ENCODE results near the gene MBD5.

The MBD5 gene

GRCh38 chr2:148046802-148047201 lies 25.9 kb downstream of the MBD5 start:
- Histone ChIP-seq H3K4me3 (ENCODE audit: low read depth in 1 of 5, low read length in 5 of 5) (no peak overlapping the region), H3K9me3 (ENCODE audit: control insufficient read depth in 5 of 5, low read length in 5 of 5) (no peaks in the 10 kb centered on the region), H3K4me1 (ENCODE audit: control insufficient read depth in 5 of 5, insufficient read depth in 5 of 5, low read length in 5 of 5) (no peaks in the 10 kb centered on the region), H3K36me3 (ENCODE audit: control insufficient read depth in 5 of 5, insufficient read depth in 5 of 5, low read length in 5 of 5) (peaks cover 0 to 2% (median 0%) of the 10 kb centered on the region in 5 donors), H3K27me3 (ENCODE audit: control insufficient read depth in 5 of 5, insufficient read depth in 4 of 5, low read length in 5 of 5) (no peaks in the 10 kb centered on the region), H3K27ac (ENCODE audit: low read depth, low read length) (no peak overlapping the region), H3K9ac (ENCODE audit: low read length in 5 of 5) (no peak overlapping the region)

- no peak overlapping the region for H3K27ac ChIP-seq (ENCODE audit: low read depth, low read length)
- no peak overlapping the region for H3K9ac ChIP-seq (ENCODE audit: low read length in 5 of 5)
- peaks cover 0 to 5% (median 0%) of the 10 kb centered on the region in 5 donors for H3K9me3 ChIP-seq (ENCODE audit: control insufficient read depth in 5 of 5, low read length in 5 of 5)
- no peak overlapping the region for H3K4me3 ChIP-seq (ENCODE audit: low read depth in 1 of 5, low read length in 5 of 5)
- peaks cover 0 to 5% (median 0%) of the 10 kb centered on the region in 5 donors for H3K36me3 ChIP-seq (ENCODE audit: control insufficient read depth in 5 of 5, insufficient read depth in 5 of 5, low read length in 5 of 5)
- no peaks in the 10 kb centered on the region for H3K4me1 ChIP-seq (ENCODE audit: control insufficient read depth in 5 of 5, insufficient read depth in 5 of 5, low read length in 5 of 5)
- H3K27me3 ChIP-seq (ENCODE audit: control insufficient read depth in 5 of 5, insufficient read depth in 4 of 5, low read length in 5 of 5), result no peaks in the 10 kb centered on the region
These were observed 27.8 kb downstream of the MBD5 start for GRCh38 chr2:148048475-148049221.

- Histone ChIP-seq H3K27ac (ENCODE audit: low read depth, low read length) (no peak overlapping the region), H3K9me3 (ENCODE audit: control insufficient read depth in 5 of 5, low read length in 5 of 5) (peaks cover 0 to 5% (median 0%) of the 10 kb centered on the region in 5 donors), H3K4me3 (ENCODE audit: low read depth in 1 of 5, low read length in 5 of 5) (no peak overlapping the region), H3K4me1 (ENCODE audit: control insufficient read depth in 5 of 5, insufficient read depth in 5 of 5, low read length in 5 of 5) (no peaks in the 10 kb centered on the region), H3K9ac (ENCODE audit: low read length in 5 of 5) (no peak overlapping the region), H3K36me3 (ENCODE audit: control insufficient read depth in 5 of 5, insufficient read depth in 5 of 5, low read length in 5 of 5) (peaks cover 0 to 7% (median 0%) of the 10 kb centered on the region in 5 donors), H3K27me3 (ENCODE audit: control insufficient read depth in 5 of 5, insufficient read depth in 4 of 5, low read length in 5 of 5) (no peaks in the 10 kb centered on the region)
These were observed 28.4 kb downstream of the MBD5 start for GRCh38 chr2:148049284-148049683.

GRCh38 chr2:148052687-148053086 lies 31.8 kb downstream of the MBD5 start:
- H3K9ac ChIP-seq (ENCODE audit: low read length in 5 of 5), result no peak overlapping the region
- peaks cover 0 to 10% (median 0%) of the 10 kb centered on the region in 5 donors for H3K36me3 ChIP-seq (ENCODE audit: control insufficient read depth in 5 of 5, insufficient read depth in 5 of 5, low read length in 5 of 5)
- peaks cover 0 to 5% (median 0%) of the 10 kb centered on the region in 5 donors for H3K9me3 ChIP-seq (ENCODE audit: control insufficient read depth in 5 of 5, low read length in 5 of 5)
- H3K27me3 ChIP-seq (ENCODE audit: control insufficient read depth in 5 of 5, insufficient read depth in 4 of 5, low read length in 5 of 5), result no peaks in the 10 kb centered on the region
- no peak overlapping the region for H3K4me3 ChIP-seq (ENCODE audit: low read depth in 1 of 5, low read length in 5 of 5)
- no peaks in the 10 kb centered on the region for H3K4me1 ChIP-seq (ENCODE audit: control insufficient read depth in 5 of 5, insufficient read depth in 5 of 5, low read length in 5 of 5)
- H3K27ac ChIP-seq (ENCODE audit: low read depth, low read length), result no peak overlapping the region

- Histone ChIP-seq H3K27ac (ENCODE audit: low read depth, low read length) (no peak overlapping the region), H3K4me3 (ENCODE audit: low read depth in 1 of 5, low read length in 5 of 5) (no peak overlapping the region), H3K27me3 (ENCODE audit: control insufficient read depth in 5 of 5, insufficient read depth in 4 of 5, low read length in 5 of 5) (no peaks in the 10 kb centered on the region), H3K4me1 (ENCODE audit: control insufficient read depth in 5 of 5, insufficient read depth in 5 of 5, low read length in 5 of 5) (no peaks in the 10 kb centered on the region), H3K36me3 (ENCODE audit: control insufficient read depth in 5 of 5, insufficient read depth in 5 of 5, low read length in 5 of 5) (peaks cover 0 to 7% (median 0%) of the 10 kb centered on the region in 5 donors), H3K9ac (ENCODE audit: low read length in 5 of 5) (no peak overlapping the region), H3K9me3 (ENCODE audit: control insufficient read depth in 5 of 5, low read length in 5 of 5) (no peaks in the 10 kb centered on the region)
These were observed 37.8 kb downstream of the MBD5 start for GRCh38 chr2:148058641-148059040.

- Histone ChIP-seq H3K4me1 (ENCODE audit: control insufficient read depth in 5 of 5, insufficient read depth in 5 of 5, low read length in 5 of 5) (no peaks in the 10 kb centered on the region), H3K36me3 (ENCODE audit: control insufficient read depth in 5 of 5, insufficient read depth in 5 of 5, low read length in 5 of 5) (no peaks in the 10 kb centered on the region), H3K9me3 (ENCODE audit: control insufficient read depth in 5 of 5, low read length in 5 of 5) (no peaks in the 10 kb centered on the region), H3K27me3 (ENCODE audit: control insufficient read depth in 5 of 5, insufficient read depth in 4 of 5, low read length in 5 of 5) (no peaks in the 10 kb centered on the region), H3K9ac (ENCODE audit: low read length in 5 of 5) (no peak overlapping the region), H3K27ac (ENCODE audit: low read depth, low read length) (no peak overlapping the region), H3K4me3 (ENCODE audit: low read depth in 1 of 5, low read length in 5 of 5) (no peak overlapping the region)
These were observed 42.7 kb downstream of the MBD5 start for GRCh38 chr2:148063633-148064032.

GRCh38 chr2:148065936-148066335 lies 45.0 kb downstream of the MBD5 start:
- no peak overlapping the region for H3K9ac ChIP-seq (ENCODE audit: low read length in 5 of 5)
- H3K36me3 ChIP-seq (ENCODE audit: control insufficient read depth in 5 of 5, insufficient read depth in 5 of 5, low read length in 5 of 5), result no peaks in the 10 kb centered on the region
- no peaks in the 10 kb centered on the region for H3K4me1 ChIP-seq (ENCODE audit: control insufficient read depth in 5 of 5, insufficient read depth in 5 of 5, low read length in 5 of 5)
- no peak overlapping the region for H3K27ac ChIP-seq (ENCODE audit: low read depth, low read length)
- no peaks in the 10 kb centered on the region for H3K27me3 ChIP-seq (ENCODE audit: control insufficient read depth in 5 of 5, insufficient read depth in 4 of 5, low read length in 5 of 5)
- no peaks in the 10 kb centered on the region for H3K9me3 ChIP-seq (ENCODE audit: control insufficient read depth in 5 of 5, low read length in 5 of 5)
- H3K4me3 ChIP-seq (ENCODE audit: low read depth in 1 of 5, low read length in 5 of 5), result no peak overlapping the region

- Histone ChIP-seq H3K4me1 (ENCODE audit: control insufficient read depth in 5 of 5, insufficient read depth in 5 of 5, low read length in 5 of 5) (no peaks in the 10 kb centered on the region), H3K27me3 (ENCODE audit: control insufficient read depth in 5 of 5, insufficient read depth in 4 of 5, low read length in 5 of 5) (no peaks in the 10 kb centered on the region), H3K4me3 (ENCODE audit: low read depth in 1 of 5, low read length in 5 of 5) (no peak overlapping the region), H3K9me3 (ENCODE audit: control insufficient read depth in 5 of 5, low read length in 5 of 5) (no peaks in the 10 kb centered on the region), H3K36me3 (ENCODE audit: control insufficient read depth in 5 of 5, insufficient read depth in 5 of 5, low read length in 5 of 5) (no peaks in the 10 kb centered on the region), H3K9ac (ENCODE audit: low read length in 5 of 5) (no peak overlapping the region), H3K27ac (ENCODE audit: low read depth, low read length) (no peak overlapping the region)
These were observed 46.9 kb downstream of the MBD5 start for GRCh38 chr2:148067801-148068200.

GRCh38 chr2:148071351-148071750 lies 50.5 kb downstream of the MBD5 start:
- no peaks in the 10 kb centered on the region for H3K9me3 ChIP-seq (ENCODE audit: control insufficient read depth in 5 of 5, low read length in 5 of 5)
- no peak overlapping the region for H3K9ac ChIP-seq (ENCODE audit: low read length in 5 of 5)
- H3K4me3 ChIP-seq (ENCODE audit: low read depth in 1 of 5, low read length in 5 of 5), result no peak overlapping the region
- no peaks in the 10 kb centered on the region for H3K36me3 ChIP-seq (ENCODE audit: control insufficient read depth in 5 of 5, insufficient read depth in 5 of 5, low read length in 5 of 5)
- H3K27me3 ChIP-seq (ENCODE audit: control insufficient read depth in 5 of 5, insufficient read depth in 4 of 5, low read length in 5 of 5), result no peaks in the 10 kb centered on the region
- H3K27ac ChIP-seq (ENCODE audit: low read depth, low read length), result no peak overlapping the region
- no peaks in the 10 kb centered on the region for H3K4me1 ChIP-seq (ENCODE audit: control insufficient read depth in 5 of 5, insufficient read depth in 5 of 5, low read length in 5 of 5)

GRCh38 chr2:148096012-148096411 lies 75.1 kb downstream of the MBD5 start:
- Histone ChIP-seq H3K9me3 (ENCODE audit: control insufficient read depth in 5 of 5, low read length in 5 of 5) (peaks cover 0 to 3% (median 0%) of the 10 kb centered on the region in 5 donors), H3K27ac (ENCODE audit: low read depth, low read length) (no peak overlapping the region), H3K27me3 (ENCODE audit: control insufficient read depth in 5 of 5, insufficient read depth in 4 of 5, low read length in 5 of 5) (no peaks in the 10 kb centered on the region), H3K9ac (ENCODE audit: low read length in 5 of 5) (no peak overlapping the region), H3K4me1 (ENCODE audit: control insufficient read depth in 5 of 5, insufficient read depth in 5 of 5, low read length in 5 of 5) (no peaks in the 10 kb centered on the region), H3K36me3 (ENCODE audit: control insufficient read depth in 5 of 5, insufficient read depth in 5 of 5, low read length in 5 of 5) (peaks cover 0 to 3% (median 0%) of the 10 kb centered on the region in 5 donors), H3K4me3 (ENCODE audit: low read depth in 1 of 5, low read length in 5 of 5) (no peak overlapping the region)

Measured in subcutaneous abdominal adipose tissue (tissue), 5 donors.